ENCODE data around the gene ARHGAP18. TPM values are rescaled to one million over a fixed set of nuclear protein-coding genes. Genes with fewer than 3 reads are reported as not detected.

Gene ARHGAP18
- total RNA-seq, 2 donors from 2014 or later, result 14.3 to 17.7 TPM

- no peaks in the 10 kb centered on the region for H3K9me3 ChIP-seq (ENCODE audit: control insufficient read depth, low read length)
- WGBS, 2 experiments (ENCODE audit: insufficient coverage in 1 of 2, insufficient read length in 1 of 2), result 100% methylated on average over 1 of the region's 1 CpG
- H3K4me3 ChIP-seq (ENCODE audit: low read length), result no peak overlapping the region
- H3K36me3 ChIP-seq (ENCODE audit: control insufficient read depth, insufficient read depth, low read length), result no peaks in the 10 kb centered on the region
- Mint-ChIP-seq H3K27ac (no peak overlapping the region), H3K4me3 (no peak overlapping the region), H3K27me3 (ENCODE audit: insufficient read depth) (no peaks in the 10 kb centered on the region), H3K36me3 (ENCODE audit: low read depth) (peaks cover 4% of the 10 kb centered on the region), H3K4me1 (peaks cover 38% of the 10 kb centered on the region), H3K9me3 (peaks cover 1% of the 10 kb centered on the region)
- H3K4me1 ChIP-seq (ENCODE audit: control insufficient read depth, insufficient read depth, low read length), result peaks cover 6% of the 10 kb centered on the region
- H3K9ac ChIP-seq (ENCODE audit: extremely low read depth, low read length, poor library complexity, severe bottlenecking), result no peak overlapping the region
- no peak for DNase-seq
- TF ChIP-seq CTCF (conservative IDR thresholded peaks at IDR 0.05), result no peak
- H3K27me3 ChIP-seq (ENCODE audit: control insufficient read depth, insufficient read depth, low read length, poor library complexity, severe bottlenecking), result no peaks in the 10 kb centered on the region
- no peak overlapping the region for H3K27ac ChIP-seq (ENCODE audit: low read depth, low read length)
Measured at GRCh38 chr6:129655334-129655733, 54.6 kb downstream of the ARHGAP18 start.

DNA sequence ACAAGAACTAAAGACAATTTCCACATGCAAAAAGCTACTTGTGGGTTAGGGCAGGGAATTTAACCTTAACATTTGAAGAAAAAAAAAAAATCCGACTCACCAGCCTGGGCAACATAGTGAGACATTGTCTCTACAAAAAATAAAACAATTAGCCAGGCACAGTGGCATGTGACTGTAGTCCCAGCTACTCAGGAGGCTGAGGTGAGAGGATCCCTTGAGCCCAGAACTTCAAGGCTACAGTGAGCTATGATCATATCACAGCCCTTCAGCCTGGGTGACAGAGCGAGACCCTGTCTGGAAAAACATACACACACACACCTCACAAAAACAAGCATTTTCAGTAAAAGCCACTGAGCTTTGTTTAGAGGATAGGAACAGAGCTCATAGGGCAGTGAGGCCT is 56.2 kb downstream of the ARHGAP18 start:
- H3K9me3 ChIP-seq (ENCODE audit: control insufficient read depth, low read length), result no peaks in the 10 kb centered on the region
- no peak overlapping the region for H3K9ac ChIP-seq (ENCODE audit: extremely low read depth, low read length, poor library complexity, severe bottlenecking)
- Mint-ChIP-seq H3K27me3 (ENCODE audit: insufficient read depth) (no peaks in the 10 kb centered on the region), H3K27ac (no peak overlapping the region), H3K4me1 (peaks cover 34% of the 10 kb centered on the region), H3K36me3 (ENCODE audit: low read depth) (peaks cover 6% of the 10 kb centered on the region), H3K9me3 (peaks cover 1% of the 10 kb centered on the region), H3K4me3 (no peak overlapping the region)
- H3K4me1 ChIP-seq (ENCODE audit: control insufficient read depth, insufficient read depth, low read length), result peaks cover 6% of the 10 kb centered on the region
- no peak overlapping the region for H3K27ac ChIP-seq (ENCODE audit: low read depth, low read length)
- no peak for TF ChIP-seq CTCF (conservative IDR thresholded peaks at IDR 0.05)
- no peak overlapping the region for H3K4me3 ChIP-seq (ENCODE audit: low read length)
- no peaks in the 10 kb centered on the region for H3K27me3 ChIP-seq (ENCODE audit: control insufficient read depth, insufficient read depth, low read length, poor library complexity, severe bottlenecking)
- no peaks in the 10 kb centered on the region for H3K36me3 ChIP-seq (ENCODE audit: control insufficient read depth, insufficient read depth, low read length)
- DNase-seq, result no peak
- 94% methylated on average over 2 of the region's 2 CpGs; no CpG with 5 or more reads in 1 of the 2 experiments for WGBS, 2 experiments (ENCODE audit: insufficient coverage in 1 of 2, insufficient read length in 1 of 2)

- WGBS, 2 experiments (ENCODE audit: insufficient coverage in 1 of 2, insufficient read length in 1 of 2), result 100% methylated on average over 1 of the region's 2 CpGs; no CpG with 5 or more reads in 1 of the 2 experiments
Measured at GRCh38 chr6:129653229-129653628, 56.7 kb downstream of the ARHGAP18 start.

More at GRCh38 chr6:129653229-129653628, 56.7 kb downstream of the ARHGAP18 start:
- no peak overlapping the region for H3K4me3 ChIP-seq (ENCODE audit: low read length)
- H3K4me1 ChIP-seq (ENCODE audit: control insufficient read depth, insufficient read depth, low read length), result peaks cover 6% of the 10 kb centered on the region
- H3K27ac Mint-ChIP-seq, result no peak overlapping the region
- peaks cover 36% of the 10 kb centered on the region for H3K4me1 Mint-ChIP-seq
- peaks cover 1% of the 10 kb centered on the region for H3K9me3 Mint-ChIP-seq
- no peak overlapping the region for H3K9ac ChIP-seq (ENCODE audit: extremely low read depth, low read length, poor library complexity, severe bottlenecking)
- no peak for TF ChIP-seq CTCF (conservative IDR thresholded peaks at IDR 0.05)
- DNase-seq, result no peak
- H3K36me3 ChIP-seq (ENCODE audit: control insufficient read depth, insufficient read depth, low read length), result no peaks in the 10 kb centered on the region
- no peaks in the 10 kb centered on the region for H3K27me3 Mint-ChIP-seq (ENCODE audit: insufficient read depth)
- H3K36me3 Mint-ChIP-seq (ENCODE audit: low read depth), result peaks cover 6% of the 10 kb centered on the region
- H3K27ac ChIP-seq (ENCODE audit: low read depth, low read length), result no peak overlapping the region
- no peaks in the 10 kb centered on the region for H3K27me3 ChIP-seq (ENCODE audit: control insufficient read depth, insufficient read depth, low read length, poor library complexity, severe bottlenecking)
- H3K9me3 ChIP-seq (ENCODE audit: control insufficient read depth, low read length), result no peaks in the 10 kb centered on the region
- no peak overlapping the region for H3K4me3 Mint-ChIP-seq

Data from endodermal cell (in vitro differentiated cells).